ENCODE data around the gene ASAH2B. TPM values are rescaled to one million over a fixed set of nuclear protein-coding genes. Genes with fewer than 3 reads are reported as not detected.

Gene ASAH2B
- total RNA-seq, 1 donor from 2014 or later, result 6.8 TPM

- intact Hi-C loops (cut with micrococcal nuclease), result no loop called here
- no peak overlapping the region for H3K4me3 ChIP-seq
- H3K4me1 ChIP-seq, result no peaks in the 10 kb centered on the region
- no peak overlapping the region for H3K27ac ChIP-seq (replicated peaks)
- no peak for TF ChIP-seq CTCF (IDR thresholded peaks at IDR 0.05; ENCODE audit: borderline replicate concordance)
- H3K36me3 ChIP-seq, result no peaks in the 10 kb centered on the region
- peaks cover 5% of the 10 kb centered on the region for H3K27me3 ChIP-seq (ENCODE audit: low read depth)
- no peak for DNase-seq
- no peaks in the 10 kb centered on the region for H3K9me3 ChIP-seq (replicated peaks)
These were observed 68.4 kb downstream of the ASAH2B start for GRCh38 chr10:50807851-50808776.

Other genes starting within 250 kb of the ASAH2B start
- gene SGMS1, start 116.0 kb upstream of the ASAH2B start, total RNA-seq, result 18.6 TPM
- not detected for gene A1CF, start 145.7 kb downstream of the ASAH2B start, total RNA-seq

Data from left ventricle myocardium inferior (tissue), 1 donor.